Peyer's patch (tissue), 4 donors: ENCODE data around the gene PALM2AKAP2.
A peak's percentile ranks its signal among the peaks of the same experiment; 100 is the strongest.

Experiments
- CTCF ChIP-seq, 6 experiments: fragments of 450-650 bp in 4 of 6; fragments of 200-600 bp in 2 of 6; sonication (generic) in 1 of 6; IDR thresholded peaks; one replicate each; pipeline ENCODE4 v1.5.1; 2017 to 2019; ENCODE audit warnings: antibody characterized with exemption in 6 of 6, mild to moderate bottlenecking in 3 of 6, moderate library complexity in 1 of 6
- POLR2A ChIP-seq, 2 donors: fragments of 450-650 bp; IDR thresholded peaks; one replicate each; pipeline ENCODE4 v1.5.1; 2017; ENCODE audit warnings: antibody characterized with exemption in 2 of 2, mild to moderate bottlenecking in 2 of 2, moderate library complexity in 2 of 2

GRCh38 chr9:109779711-109780452 is at the start of gene PALM2AKAP2:
- TF ChIP-seq CTCF (IDR thresholded peaks at IDR 0.05) (peak in 3 of 6 experiments; percentile 33 to 42 (median 34)), POLR2A (IDR thresholded peaks at IDR 0.05) (no peak)
